ENCODE data around the gene SREBF2.

The SREBF2 gene

DNA sequence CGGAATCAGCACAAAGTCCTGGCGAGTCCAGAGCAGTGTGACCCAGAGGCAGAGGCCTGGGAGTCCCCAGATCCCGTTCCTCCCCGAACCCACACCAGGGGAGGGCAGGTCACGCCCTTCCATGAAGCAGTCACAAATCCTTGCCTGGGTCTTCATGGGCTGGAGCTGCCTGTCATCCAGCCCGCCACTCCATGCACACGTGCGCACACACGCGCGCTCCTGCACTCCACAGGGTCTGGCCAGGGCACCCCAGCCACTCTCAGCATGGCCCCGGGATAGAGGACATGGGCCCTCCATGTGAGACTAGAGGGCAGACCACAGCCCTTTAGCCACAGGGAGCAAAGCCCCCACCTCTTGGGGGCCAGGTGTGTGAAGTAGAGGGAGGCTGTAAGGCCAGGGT lies 99.4 kb downstream of the SREBF2 start:
- Histone ChIP-seq H3K4me3 (ENCODE audit: low read length in 2 of 2) (no peak overlapping the region), H3K4me1 (ENCODE audit: control insufficient read depth in 2 of 2, insufficient read depth in 2 of 2, low read length in 2 of 2) (no peaks in the 10 kb centered on the region), H3K9ac (ENCODE audit: low read depth in 1 of 2, low read length in 2 of 2) (no peak overlapping the region), H3K27ac (ENCODE audit: low read depth in 2 of 2, low read length in 2 of 2) (no peak overlapping the region), H3K9me3 (ENCODE audit: control insufficient read depth in 2 of 2, low read length in 2 of 2) (no peaks in the 10 kb centered on the region), H3K36me3 (ENCODE audit: control insufficient read depth in 2 of 2, insufficient read depth in 2 of 2, low read length in 2 of 2) (no peaks in the 10 kb centered on the region), H3K27me3 (ENCODE audit: control insufficient read depth in 2 of 2, insufficient read depth in 2 of 2, low read length in 2 of 2) (no peaks in the 10 kb centered on the region)

DNA sequence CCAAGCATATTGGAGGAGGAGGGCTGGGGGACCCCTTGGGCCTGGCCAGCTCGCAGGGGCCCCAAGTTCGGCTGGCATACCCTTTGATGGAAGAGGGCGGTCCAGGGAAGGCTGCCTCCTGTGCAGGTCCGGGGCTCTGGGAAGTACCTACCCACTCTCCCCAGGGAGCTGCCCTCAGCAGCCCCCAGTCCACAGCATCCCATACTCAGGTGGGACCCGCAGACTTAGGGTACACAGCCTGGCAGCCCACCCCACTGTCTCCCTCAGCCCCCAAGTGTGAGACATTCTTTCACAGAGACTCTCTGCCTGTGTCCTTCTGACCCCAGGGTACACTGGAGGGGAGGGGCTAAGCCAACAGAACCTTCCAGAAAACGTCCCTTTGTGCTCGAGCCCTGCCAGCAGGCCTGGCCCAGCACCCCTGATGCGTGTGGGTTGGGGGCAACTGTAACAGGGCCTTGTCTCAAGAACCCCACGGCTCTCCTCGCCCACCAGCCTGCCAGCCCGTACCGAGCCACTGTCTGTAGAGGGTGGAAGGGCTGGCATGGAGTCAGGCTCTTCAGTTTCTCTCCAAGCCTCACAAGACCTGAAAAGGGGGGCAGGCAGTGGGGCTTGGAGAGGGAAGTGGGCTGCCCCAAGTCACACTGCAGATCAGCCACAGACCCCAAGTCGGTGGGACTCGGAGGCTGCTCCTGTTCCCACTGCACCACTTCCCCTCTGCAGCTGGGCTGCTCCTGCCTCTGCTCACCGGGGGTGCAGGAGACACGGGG lies 100.7 kb downstream of the SREBF2 start:
- Histone ChIP-seq H3K27ac (ENCODE audit: low read depth in 2 of 2, low read length in 2 of 2) (no peak overlapping the region), H3K9ac (ENCODE audit: low read depth in 1 of 2, low read length in 2 of 2) (no peak overlapping the region), H3K4me1 (ENCODE audit: control insufficient read depth in 2 of 2, insufficient read depth in 2 of 2, low read length in 2 of 2) (no peaks in the 10 kb centered on the region), H3K9me3 (ENCODE audit: control insufficient read depth in 2 of 2, low read length in 2 of 2) (no peaks in the 10 kb centered on the region), H3K4me3 (ENCODE audit: low read length in 2 of 2) (no peak overlapping the region), H3K27me3 (ENCODE audit: control insufficient read depth in 2 of 2, insufficient read depth in 2 of 2, low read length in 2 of 2) (no peaks in the 10 kb centered on the region), H3K36me3 (ENCODE audit: control insufficient read depth in 2 of 2, insufficient read depth in 2 of 2, low read length in 2 of 2) (no peaks in the 10 kb centered on the region)

GRCh38 chr22:41934284-41935014 lies 101.5 kb downstream of the SREBF2 start:
- no peaks in the 10 kb centered on the region for H3K36me3 ChIP-seq (ENCODE audit: control insufficient read depth in 2 of 2, insufficient read depth in 2 of 2, low read length in 2 of 2)
- H3K4me3 ChIP-seq (ENCODE audit: low read length in 2 of 2) = no peak overlapping the region
- no peak overlapping the region for H3K27ac ChIP-seq (ENCODE audit: low read depth in 2 of 2, low read length in 2 of 2)
- no peaks in the 10 kb centered on the region for H3K9me3 ChIP-seq (ENCODE audit: control insufficient read depth in 2 of 2, low read length in 2 of 2)
- peaks cover 6% of the 10 kb centered on the region in 2 donors for H3K4me1 ChIP-seq (ENCODE audit: control insufficient read depth in 2 of 2, insufficient read depth in 2 of 2, low read length in 2 of 2)
- H3K9ac ChIP-seq (ENCODE audit: low read depth in 1 of 2, low read length in 2 of 2) = no peak overlapping the region
- H3K27me3 ChIP-seq (ENCODE audit: control insufficient read depth in 2 of 2, insufficient read depth in 2 of 2, low read length in 2 of 2) = no peaks in the 10 kb centered on the region

GRCh38 chr22:41935015-41935351 lies 102.1 kb downstream of the SREBF2 start:
- Histone ChIP-seq H3K27me3 (ENCODE audit: control insufficient read depth in 2 of 2, insufficient read depth in 2 of 2, low read length in 2 of 2) (no peaks in the 10 kb centered on the region), H3K4me1 (ENCODE audit: control insufficient read depth in 2 of 2, insufficient read depth in 2 of 2, low read length in 2 of 2) (peaks cover 8 to 10% of the 10 kb centered on the region in 2 donors), H3K27ac (ENCODE audit: low read depth in 2 of 2, low read length in 2 of 2) (no peak overlapping the region), H3K36me3 (ENCODE audit: control insufficient read depth in 2 of 2, insufficient read depth in 2 of 2, low read length in 2 of 2) (no peaks in the 10 kb centered on the region), H3K9ac (ENCODE audit: low read depth in 1 of 2, low read length in 2 of 2) (no peak overlapping the region), H3K4me3 (ENCODE audit: low read length in 2 of 2) (no peak overlapping the region), H3K9me3 (ENCODE audit: control insufficient read depth in 2 of 2, low read length in 2 of 2) (no peaks in the 10 kb centered on the region)

- Histone ChIP-seq H3K9ac (ENCODE audit: low read depth in 1 of 2, low read length in 2 of 2) (no peak overlapping the region), H3K27me3 (ENCODE audit: control insufficient read depth in 2 of 2, insufficient read depth in 2 of 2, low read length in 2 of 2) (no peaks in the 10 kb centered on the region), H3K9me3 (ENCODE audit: control insufficient read depth in 2 of 2, low read length in 2 of 2) (no peaks in the 10 kb centered on the region), H3K27ac (ENCODE audit: low read depth in 2 of 2, low read length in 2 of 2) (no peak overlapping the region), H3K4me3 (ENCODE audit: low read length in 2 of 2) (no peak overlapping the region), H3K36me3 (ENCODE audit: control insufficient read depth in 2 of 2, insufficient read depth in 2 of 2, low read length in 2 of 2) (no peaks in the 10 kb centered on the region), H3K4me1 (ENCODE audit: control insufficient read depth in 2 of 2, insufficient read depth in 2 of 2, low read length in 2 of 2) (peaks cover 11 to 12% of the 10 kb centered on the region in 2 donors)
Measured at GRCh38 chr22:41935509-41935908, 102.6 kb downstream of the SREBF2 start.

DNA sequence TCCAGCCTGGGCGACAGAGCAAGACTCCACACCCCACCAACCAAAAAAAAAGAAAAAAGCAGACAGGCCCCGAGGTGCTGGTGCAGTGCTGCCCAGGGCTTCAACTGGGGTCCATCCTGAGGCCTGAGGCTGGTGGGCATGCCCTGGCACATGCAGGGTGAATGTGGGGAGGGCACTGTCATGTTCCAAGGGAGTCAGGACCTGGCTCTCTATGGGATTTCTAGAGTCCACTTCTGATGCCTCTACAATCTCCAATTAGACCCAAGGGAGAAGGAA lies 103.9 kb downstream of the SREBF2 start:
- Histone ChIP-seq H3K4me3 (ENCODE audit: low read length in 2 of 2) (no peak overlapping the region), H3K9me3 (ENCODE audit: control insufficient read depth in 2 of 2, low read length in 2 of 2) (no peaks in the 10 kb centered on the region), H3K9ac (ENCODE audit: low read depth in 1 of 2, low read length in 2 of 2) (no peak overlapping the region), H3K36me3 (ENCODE audit: control insufficient read depth in 2 of 2, insufficient read depth in 2 of 2, low read length in 2 of 2) (peaks cover 0 to 2% of the 10 kb centered on the region in 2 donors), H3K27ac (ENCODE audit: low read depth in 2 of 2, low read length in 2 of 2) (no peak overlapping the region), H3K27me3 (ENCODE audit: control insufficient read depth in 2 of 2, insufficient read depth in 2 of 2, low read length in 2 of 2) (no peaks in the 10 kb centered on the region), H3K4me1 (ENCODE audit: control insufficient read depth in 2 of 2, insufficient read depth in 2 of 2, low read length in 2 of 2) (peaks cover 21 to 25% of the 10 kb centered on the region in 2 donors)

DNA sequence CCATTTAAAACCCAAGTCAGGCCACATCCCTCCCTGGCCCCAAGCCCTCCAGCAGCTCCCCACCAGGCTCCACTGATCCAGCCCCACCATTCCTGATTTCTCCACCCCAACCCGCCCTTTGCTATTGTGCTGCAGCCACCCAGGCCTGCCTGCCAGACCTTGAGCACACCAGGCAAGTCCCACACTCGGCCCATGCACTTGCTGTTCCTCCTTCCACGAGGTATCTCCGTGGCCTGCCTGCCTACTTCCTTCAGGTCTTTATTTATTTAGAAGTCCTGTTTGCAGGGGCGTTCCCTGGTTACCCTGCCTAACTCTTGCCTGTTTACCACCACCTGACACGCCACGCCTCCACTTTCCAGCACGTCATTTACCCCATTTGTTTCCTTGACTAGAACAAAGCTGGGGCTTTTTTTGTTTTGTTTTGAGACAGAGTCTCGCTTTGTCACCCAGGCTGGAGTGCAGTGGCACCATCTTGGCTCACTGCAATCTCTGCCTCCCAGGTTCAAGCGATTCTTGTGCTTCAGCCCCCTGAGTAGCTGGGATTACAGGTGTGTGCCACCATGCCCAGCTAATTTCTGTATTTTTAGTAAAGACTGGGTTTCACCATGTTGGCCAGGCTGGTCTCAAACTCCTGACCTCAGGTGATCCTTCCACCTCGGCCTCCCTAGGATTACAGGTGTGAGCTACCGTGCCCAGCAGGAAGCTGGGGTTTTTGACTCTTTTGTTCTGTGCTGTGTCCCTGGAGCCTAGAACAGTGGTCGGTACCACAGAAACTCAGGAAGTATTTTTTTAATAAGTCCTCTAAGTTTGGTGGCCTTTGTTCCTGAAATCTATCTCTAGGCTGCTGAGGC lies 107.3 kb downstream of the SREBF2 start:
- Histone ChIP-seq H3K4me1 (ENCODE audit: control insufficient read depth in 2 of 2, insufficient read depth in 2 of 2, low read length in 2 of 2) (peaks cover 21 to 34% of the 10 kb centered on the region in 2 donors), H3K4me3 (ENCODE audit: low read length in 2 of 2) (peak overlapping the region; percentile 8 to 56), H3K27me3 (ENCODE audit: control insufficient read depth in 2 of 2, insufficient read depth in 2 of 2, low read length in 2 of 2) (no peaks in the 10 kb centered on the region), H3K9me3 (ENCODE audit: control insufficient read depth in 2 of 2, low read length in 2 of 2) (no peaks in the 10 kb centered on the region), H3K36me3 (ENCODE audit: control insufficient read depth in 2 of 2, insufficient read depth in 2 of 2, low read length in 2 of 2) (peaks cover 0 to 5% of the 10 kb centered on the region in 2 donors), H3K9ac (ENCODE audit: low read depth in 1 of 2, low read length in 2 of 2) (peak overlapping the region; percentile 51 to 61), H3K27ac (ENCODE audit: low read depth in 2 of 2, low read length in 2 of 2) (peak overlapping the region; percentile 94 to 97)

- peak overlapping the region; percentile 94 to 97 for H3K27ac ChIP-seq (ENCODE audit: low read depth in 2 of 2, low read length in 2 of 2)
- H3K27me3 ChIP-seq (ENCODE audit: control insufficient read depth in 2 of 2, insufficient read depth in 2 of 2, low read length in 2 of 2) = no peaks in the 10 kb centered on the region
- peaks cover 0 to 5% of the 10 kb centered on the region in 2 donors for H3K36me3 ChIP-seq (ENCODE audit: control insufficient read depth in 2 of 2, insufficient read depth in 2 of 2, low read length in 2 of 2)
- peaks cover 27 to 37% of the 10 kb centered on the region in 2 donors for H3K4me1 ChIP-seq (ENCODE audit: control insufficient read depth in 2 of 2, insufficient read depth in 2 of 2, low read length in 2 of 2)
- H3K9me3 ChIP-seq (ENCODE audit: control insufficient read depth in 2 of 2, low read length in 2 of 2) = no peaks in the 10 kb centered on the region
- peak overlapping the region; percentile 21 to 50 for H3K4me3 ChIP-seq (ENCODE audit: low read length in 2 of 2)
- peak overlapping the region; percentile 48 to 51 for H3K9ac ChIP-seq (ENCODE audit: low read depth in 1 of 2, low read length in 2 of 2)
Measured at GRCh38 chr22:41940832-41941765, 108.2 kb downstream of the SREBF2 start.

- H3K4me1 ChIP-seq (ENCODE audit: control insufficient read depth in 2 of 2, insufficient read depth in 2 of 2, low read length in 2 of 2) = peaks cover 32 to 41% of the 10 kb centered on the region in 2 donors
- no peaks in the 10 kb centered on the region for H3K9me3 ChIP-seq (ENCODE audit: control insufficient read depth in 2 of 2, low read length in 2 of 2)
- H3K27ac ChIP-seq (ENCODE audit: low read depth in 2 of 2, low read length in 2 of 2) = peak overlapping the region; percentile 33 to 61
- H3K4me3 ChIP-seq (ENCODE audit: low read length in 2 of 2) = peak overlapping the region in 1 of 2 donors; percentile 14
- H3K36me3 ChIP-seq (ENCODE audit: control insufficient read depth in 2 of 2, insufficient read depth in 2 of 2, low read length in 2 of 2) = peaks cover 0 to 5% of the 10 kb centered on the region in 2 donors
- H3K27me3 ChIP-seq (ENCODE audit: control insufficient read depth in 2 of 2, insufficient read depth in 2 of 2, low read length in 2 of 2) = no peaks in the 10 kb centered on the region
- H3K9ac ChIP-seq (ENCODE audit: low read depth in 1 of 2, low read length in 2 of 2) = no peak overlapping the region
Measured at GRCh38 chr22:41943661-41944209, 110.8 kb downstream of the SREBF2 start.

Measured in mucosa of rectum (tissue), 2 donors.